OCI-M1 (cell line): ENCODE data around the gene NEK8.
"Not testable (repeated sequence)": the region's sequence is repeated elsewhere in the genome, so short reads cannot be mapped to it uniquely, and the experiment has no call there.

Experiments used
- DNase-seq: peaks from one replicate; lab custom pipeline; 2025; lab: John Stamatoyannopoulos, UW

NEK8 gene

DNA sequence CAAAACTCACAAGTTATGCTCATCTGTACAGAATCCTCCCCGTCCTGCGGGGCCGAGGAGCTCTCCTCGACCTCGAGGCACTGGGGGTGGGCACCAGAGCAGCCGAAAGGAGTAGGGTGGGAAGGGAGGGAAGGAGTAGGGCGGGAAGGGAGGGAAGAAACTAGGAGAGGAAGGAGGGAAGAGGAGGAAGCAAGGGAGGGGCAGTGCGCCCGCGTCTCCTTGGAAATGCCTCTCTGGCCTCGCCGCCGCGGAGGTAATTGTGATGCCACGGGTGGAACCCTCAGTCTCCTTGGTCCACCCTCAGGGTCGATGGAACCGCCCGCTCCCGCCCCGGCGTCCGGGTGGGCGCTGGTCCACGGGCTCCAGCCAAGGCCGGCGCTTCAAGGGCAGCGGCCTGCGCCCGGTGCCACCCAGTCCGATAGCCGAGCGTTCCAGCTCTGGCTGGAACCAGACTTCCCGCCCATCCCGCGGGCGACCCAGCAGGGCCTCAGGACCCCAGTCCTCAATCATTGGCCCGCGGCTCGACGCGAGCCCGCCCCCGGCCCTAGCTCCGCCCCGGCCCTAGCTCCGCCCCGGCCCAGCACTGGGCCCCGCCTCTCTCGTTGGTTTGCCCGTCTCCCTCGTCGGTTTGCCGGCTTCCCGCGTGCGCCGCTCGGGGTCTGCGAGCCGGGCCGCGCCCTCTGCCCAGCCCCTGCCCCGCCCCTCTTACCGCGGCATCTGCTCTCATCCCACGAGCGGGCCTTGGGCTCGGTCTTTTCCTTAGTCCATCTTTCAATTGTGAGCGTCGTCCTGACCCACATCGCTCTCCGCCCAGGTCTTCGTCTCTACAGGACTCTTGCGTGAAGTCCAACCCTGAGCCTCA lies 17.5 kb upstream of the NEK8 start:
- DNase-seq, result peak; percentile 99

DNA sequence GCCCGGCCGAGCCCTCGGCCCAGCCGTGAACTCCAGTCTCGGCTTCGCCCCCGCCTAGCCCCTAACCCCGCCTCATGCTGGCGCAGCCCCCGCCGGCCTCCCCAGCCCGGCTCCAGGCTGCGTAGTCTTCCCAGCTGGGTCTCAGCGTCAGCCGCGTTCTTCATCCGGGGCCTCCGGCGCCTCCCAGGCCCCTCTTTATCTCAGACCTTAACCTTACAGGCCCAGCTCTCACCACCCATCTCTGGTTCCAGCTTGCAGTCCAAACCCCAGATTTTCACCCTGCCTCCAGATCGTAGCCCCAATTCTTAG lies 16.9 kb upstream of the NEK8 start, which contains the start of gene PROCA1:
Gene PROCA1 (minus strand): TSS at position 166 of the 309 bp plus-strand sequence. CDS start 228 bp downstream, outside the sequence.
- DNase-seq, result peak; percentile 97

DNA sequence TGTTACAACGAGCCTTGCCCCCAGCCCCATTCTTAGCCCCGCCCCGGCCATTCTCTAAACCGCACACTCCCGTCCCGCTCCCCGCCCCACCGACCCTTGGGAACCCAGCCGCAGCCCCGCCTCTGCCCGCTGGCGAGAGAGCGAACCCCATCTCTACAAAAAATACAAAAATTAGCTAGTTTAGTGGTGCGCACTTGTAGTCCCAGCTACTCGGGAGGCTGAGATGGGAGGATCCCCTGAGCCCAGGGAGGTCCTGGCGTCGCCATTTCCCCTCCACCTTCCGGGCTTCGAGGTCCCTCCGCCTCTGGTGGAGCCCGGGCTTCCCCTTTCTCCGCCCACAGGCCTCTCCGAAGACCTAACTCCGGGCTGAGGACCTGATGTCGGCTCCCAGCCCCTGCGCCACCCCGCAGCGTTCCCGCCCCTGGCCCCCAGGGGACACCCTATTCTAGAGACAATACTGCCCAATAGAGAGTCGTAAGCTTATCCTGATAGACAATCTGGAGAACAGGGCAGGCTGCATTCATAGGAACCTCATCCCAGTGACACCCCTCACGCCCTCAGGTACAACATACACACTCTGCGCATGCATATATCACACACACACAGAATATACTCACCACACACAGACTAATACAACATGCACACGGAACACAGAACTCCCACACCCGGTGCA lies 16.4 kb upstream of the NEK8 start:
- peak; percentile 93 for DNase-seq

DNA sequence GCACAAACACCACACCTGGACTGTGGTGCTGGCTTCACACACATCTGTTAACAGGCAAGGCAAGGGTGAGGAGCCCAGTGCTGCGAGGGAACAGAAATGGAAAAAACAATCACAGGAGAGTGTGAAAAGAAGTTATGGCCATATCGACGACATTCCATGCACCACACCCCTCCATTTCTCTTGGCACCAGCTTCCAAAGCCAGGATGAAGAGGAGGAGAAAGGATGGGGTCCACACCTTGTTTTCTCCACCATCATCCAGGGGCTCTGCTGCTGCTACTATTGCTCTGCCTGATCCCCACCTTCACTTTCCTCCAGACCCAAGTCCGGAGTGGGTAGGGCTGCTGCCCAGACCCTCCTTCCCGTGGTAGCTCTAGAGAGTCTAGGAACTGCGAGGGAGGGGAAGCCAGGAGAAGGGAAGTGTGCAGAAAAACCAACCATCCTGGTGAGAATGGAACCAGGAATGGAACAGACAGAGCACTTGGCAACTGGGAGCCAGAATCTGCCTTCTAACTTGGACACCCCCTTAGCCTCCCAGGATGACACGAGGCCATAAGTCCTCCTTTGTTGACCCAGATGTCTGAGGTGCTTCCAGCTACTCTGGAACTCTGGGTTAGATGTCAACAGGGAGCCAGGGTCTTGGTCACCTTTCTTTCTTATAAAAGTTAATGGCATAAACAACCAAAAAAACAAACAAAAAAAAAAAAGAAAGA lies 15.7 kb upstream of the NEK8 start:
- no peak for DNase-seq

DNA sequence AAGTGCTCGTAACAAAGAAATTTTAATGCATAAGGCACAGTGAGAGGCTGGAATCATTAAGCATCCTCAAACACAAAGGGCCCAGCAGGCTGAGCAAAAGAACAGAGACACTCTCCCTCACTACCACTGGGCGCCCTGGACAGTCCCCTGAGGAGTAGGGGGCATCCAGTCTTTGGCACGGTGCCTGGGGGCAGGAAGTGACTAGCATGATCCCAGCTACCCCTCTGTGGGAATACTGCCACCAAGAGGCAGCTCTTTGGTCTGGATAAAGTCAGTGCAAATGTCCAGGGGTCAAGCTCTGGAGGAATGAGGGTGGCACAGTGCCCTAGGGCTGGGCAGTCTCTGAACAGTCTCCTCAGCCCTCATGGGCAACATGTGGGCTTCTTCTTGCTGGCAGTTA lies 14.3 kb upstream of the NEK8 start:
- no peak for DNase-seq

DNA sequence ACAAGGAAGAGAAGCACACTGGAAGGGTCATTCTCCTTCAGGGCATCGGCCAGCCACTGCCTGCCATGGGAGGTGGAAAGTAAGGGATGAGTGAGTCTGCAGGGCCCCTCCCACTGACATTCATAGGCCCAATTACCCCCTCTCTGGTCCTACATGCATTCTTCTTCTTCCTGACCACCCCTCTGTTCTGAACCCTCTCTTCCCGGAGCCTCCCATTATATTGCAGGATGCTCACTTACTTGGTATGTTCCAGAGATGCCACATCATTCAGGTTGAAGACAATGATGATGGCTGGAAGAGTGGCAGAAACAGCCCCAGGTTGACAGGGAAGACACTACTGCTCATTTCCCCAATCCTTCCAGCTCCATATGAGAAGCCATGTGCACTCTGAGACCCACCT lies 13.4 kb upstream of the NEK8 start:
- no peak for DNase-seq

DNA sequence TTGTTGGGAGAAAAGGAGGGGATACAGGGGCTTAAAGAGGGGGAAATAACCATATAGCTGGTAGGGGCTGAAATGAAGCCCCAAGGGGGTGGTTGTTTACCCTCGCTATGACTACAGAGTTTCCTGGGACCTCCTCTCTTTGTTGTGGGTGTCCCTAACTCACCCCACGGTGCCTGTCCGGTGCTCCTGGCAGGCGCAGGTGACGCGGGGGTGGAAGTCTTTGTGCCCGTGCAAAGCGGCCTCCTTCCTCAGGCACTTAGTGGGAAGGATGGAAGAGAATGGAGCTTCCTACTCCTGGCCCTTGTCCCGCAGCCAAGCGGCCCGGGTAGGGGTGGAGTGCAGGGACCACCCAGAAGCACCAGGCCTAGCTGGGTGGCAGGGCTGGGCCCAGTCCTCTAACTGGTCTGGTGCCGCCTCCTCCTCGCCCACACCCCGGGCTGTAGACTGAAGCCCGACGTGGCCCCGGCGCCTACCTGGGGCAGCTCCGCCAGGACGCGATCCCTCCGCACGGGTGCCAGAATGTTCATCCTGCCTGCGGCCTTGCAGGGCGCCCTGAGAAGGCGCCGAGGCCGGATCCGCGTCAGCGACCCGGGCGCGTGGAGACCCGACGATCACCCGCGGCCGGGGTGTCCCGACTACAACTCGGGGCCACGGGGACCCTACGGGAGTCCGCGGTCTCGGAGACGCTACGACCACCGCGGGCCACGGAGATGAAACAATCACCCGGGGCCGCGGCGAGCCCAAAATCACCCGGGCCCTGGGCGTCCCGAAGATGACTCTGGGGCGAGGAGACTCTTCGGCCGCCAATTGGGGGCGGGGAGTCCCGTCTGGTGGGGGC lies 11.6 kb upstream of the NEK8 start:
- no peak for DNase-seq

DNA sequence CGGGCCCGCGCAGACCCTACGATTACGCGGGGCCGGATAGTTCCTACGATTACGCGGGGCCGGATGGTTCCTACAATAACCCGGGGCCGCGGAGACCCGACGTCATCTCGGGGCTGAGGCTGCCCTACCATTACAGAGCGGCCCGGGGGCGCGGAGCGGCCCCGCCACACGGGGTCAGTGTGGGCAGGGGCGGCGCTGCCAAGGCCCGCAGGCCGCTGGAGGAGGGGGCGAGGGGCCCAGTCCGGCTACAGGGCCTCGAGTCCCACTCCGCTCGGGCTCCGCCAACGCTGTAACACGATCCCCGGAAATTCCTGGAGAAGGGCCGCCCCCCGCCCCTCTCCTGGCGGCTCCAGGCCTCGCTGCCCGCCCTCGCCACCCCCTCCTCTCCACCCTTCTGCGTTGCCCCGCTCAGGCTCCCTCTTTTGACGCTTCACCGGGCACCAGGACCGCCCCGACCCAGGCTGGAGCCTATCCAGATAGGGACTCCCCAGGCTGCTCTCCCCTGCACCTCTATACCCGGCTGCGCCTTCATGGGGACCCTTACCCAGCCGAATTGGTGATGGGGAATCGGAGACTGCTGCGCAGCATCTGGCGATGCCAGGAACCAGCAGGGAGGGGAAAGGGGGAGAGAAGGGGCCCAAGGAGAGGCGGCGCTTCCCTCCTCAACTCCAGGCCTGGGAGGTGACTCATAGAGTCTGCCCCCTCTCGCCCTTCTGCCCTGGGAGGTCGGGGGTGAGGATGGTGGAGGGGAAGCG lies 10.8 kb upstream of the NEK8 start, which contains the start of gene RAB34:
Gene RAB34 (minus strand): TSS at position 291 of the 755 bp plus-strand sequence. CDS start 602 bp downstream, outside the sequence.
- DNase-seq, result no peak

DNA sequence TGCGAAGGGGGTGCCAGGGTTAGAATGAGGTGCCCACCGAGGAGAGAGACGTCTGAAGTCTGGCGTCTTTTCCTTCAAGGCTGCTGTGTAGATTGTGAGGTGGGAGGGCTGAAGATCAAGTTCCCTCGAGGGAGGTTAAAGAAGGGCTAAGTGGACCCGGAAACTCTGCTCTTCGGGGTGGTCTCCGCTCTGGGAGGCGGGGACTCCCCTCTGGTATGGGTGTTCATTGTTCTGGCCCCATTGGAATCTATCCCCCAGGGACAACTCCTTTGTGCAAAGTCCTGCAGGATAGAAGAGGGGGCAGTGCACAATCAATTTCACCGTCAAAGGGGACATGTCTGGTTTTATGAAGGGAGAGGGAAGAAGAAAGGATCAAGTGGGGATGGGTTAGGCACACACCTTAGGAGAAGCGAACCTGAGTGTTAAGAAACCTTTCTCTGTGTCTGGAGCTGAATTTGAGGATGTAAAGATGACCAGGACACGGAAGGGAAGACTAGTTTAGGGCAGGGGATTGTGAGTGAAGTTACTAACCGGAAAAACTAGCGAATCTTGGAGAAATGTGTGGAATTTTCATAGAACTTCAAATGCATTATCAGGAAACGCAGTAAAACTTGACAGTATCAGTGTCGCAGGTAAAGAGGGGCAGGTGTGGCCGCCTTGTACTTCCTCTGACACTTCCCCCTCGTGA lies 10.1 kb upstream of the NEK8 start:
- no peak for DNase-seq

DNA sequence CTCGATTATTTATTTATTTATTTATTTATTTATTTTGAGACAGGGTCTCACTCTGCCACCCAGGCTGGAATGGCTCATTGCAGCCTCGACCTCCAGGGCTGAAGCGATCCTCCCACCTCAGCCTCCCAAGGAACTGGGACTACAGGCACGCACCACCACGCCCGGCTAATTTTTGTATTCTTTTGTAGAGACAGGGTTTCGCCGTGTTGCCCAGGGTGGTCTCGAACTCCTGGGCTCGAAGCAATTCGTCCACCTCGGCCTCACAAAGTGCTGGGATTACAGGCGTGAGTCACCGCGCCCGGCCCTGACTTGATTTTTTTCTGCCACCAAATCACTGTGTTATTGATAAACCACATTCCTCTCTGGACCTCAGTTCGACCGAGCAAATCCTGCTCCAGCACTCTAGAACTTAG lies 9.6 kb upstream of the NEK8 start:
- DNase-seq, result no peak

DNA sequence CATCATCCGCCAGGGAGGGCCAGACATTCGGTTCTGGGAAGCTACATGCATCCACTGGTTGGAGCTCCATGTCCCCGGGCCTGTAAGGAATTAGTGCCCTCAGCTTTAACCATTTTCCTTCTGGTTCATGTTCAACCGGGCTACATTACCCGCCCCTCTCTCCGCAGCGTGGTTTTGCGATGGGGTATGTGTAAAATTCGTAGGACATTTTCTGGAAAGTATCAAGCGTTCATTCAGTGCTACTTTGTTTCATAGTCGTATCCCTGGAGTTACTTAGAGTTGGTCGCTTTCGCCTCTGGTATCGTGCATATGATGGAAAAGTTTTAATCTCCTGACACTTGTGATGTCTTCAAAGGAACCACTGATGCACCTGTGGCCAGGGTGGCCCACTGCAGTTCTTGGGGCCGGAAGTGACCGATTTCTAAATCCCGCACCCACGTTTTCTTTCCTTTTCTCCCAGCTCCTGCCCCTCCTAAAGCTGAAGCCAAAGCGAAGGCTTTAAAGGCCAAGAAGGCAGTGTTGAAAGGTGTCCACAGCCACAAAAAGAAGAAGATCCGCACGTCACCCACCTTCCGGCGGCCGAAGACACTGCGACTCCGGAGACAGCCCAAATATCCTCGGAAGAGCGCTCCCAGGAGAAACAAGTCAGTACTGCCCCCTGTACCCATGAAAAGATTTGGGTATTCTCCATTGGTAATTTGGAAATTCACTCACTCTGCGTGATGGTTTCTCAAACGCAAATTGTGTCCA lies 8.2 kb upstream of the NEK8 start:
- peak; percentile 55 for DNase-seq

DNA sequence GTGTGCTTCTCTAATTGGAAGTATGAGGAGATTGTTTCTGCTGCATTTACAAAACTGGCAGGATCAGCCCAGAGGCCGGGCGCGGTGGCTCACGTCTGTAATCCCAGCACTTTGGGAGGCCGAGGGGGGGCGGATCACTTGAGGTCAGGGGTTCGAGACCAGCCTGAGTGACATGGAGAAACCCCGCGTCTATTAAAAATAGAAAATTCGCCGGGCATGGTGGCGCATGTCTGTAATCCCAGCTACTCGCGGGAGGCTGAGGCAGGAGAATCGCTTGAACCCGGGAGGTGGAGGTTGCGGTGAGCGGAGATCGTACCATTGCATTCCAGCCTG lies 7.6 kb upstream of the NEK8 start:
- DNase-seq, result not testable (repeated sequence)

DNA sequence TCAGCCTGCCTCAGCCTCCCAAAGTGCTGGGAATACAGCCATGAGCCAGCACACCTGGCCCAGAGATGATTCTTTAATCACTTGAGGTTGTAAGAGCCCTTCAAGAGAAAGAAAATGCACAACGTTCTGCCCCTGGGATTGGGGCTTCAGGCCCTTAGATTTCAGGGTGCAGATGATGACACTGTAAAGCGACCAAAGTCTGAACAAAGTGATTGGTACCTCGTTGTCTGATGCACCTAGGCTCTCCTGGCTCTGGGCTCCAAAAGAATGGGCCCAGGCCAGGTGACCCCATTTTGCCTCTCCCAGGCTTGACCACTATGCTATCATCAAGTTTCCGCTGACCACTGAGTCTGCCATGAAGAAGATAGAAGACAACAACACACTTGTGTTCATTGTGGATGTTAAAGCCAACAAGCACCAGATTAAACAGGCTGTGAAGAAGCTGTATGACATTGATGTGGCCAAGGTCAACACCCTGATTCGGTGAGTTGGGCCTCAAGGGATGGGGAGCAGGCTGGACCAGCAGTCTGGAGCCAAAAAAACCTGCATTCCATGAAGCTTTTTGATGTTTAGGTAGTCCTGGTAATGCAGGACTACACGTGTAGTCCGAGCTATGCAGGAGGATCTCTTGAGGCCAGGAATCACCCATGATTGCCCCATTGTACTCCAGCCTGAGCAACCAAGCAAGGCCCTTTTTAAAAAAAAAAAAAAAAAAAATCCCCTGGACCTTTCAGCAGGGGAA lies 6.0 kb upstream of the NEK8 start:
- DNase-seq, result no peak

DNA sequence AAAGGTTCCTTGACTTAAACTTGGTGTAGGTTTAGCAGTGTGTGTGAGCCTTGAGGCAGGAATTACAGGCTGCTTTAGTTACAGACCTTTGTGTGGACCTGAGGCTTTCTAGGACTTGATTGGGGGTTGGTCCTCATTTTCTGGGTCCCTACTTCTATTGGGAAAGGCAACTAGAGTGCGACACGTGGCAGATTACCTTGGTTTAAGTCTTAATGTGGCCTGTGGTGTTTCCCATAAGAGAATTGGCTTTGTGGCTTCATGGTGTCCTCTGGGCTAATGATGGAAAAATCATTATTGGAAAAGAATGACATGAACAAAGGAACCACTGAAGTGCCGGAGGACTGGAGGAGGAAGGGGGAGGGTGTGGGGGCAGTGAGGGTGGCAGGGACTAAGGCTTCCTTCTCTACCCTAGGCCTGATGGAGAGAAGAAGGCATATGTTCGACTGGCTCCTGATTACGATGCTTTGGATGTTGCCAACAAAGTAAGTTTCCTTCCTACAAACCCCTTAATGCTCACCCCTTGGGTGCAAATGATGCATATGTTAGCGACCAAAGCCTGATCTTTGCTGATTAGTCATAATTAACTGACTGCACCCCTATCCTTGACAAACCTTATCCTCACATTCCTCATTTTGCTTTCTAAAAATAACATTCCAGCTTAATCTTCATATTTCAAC lies 5.3 kb upstream of the NEK8 start:
- no peak for DNase-seq

DNA sequence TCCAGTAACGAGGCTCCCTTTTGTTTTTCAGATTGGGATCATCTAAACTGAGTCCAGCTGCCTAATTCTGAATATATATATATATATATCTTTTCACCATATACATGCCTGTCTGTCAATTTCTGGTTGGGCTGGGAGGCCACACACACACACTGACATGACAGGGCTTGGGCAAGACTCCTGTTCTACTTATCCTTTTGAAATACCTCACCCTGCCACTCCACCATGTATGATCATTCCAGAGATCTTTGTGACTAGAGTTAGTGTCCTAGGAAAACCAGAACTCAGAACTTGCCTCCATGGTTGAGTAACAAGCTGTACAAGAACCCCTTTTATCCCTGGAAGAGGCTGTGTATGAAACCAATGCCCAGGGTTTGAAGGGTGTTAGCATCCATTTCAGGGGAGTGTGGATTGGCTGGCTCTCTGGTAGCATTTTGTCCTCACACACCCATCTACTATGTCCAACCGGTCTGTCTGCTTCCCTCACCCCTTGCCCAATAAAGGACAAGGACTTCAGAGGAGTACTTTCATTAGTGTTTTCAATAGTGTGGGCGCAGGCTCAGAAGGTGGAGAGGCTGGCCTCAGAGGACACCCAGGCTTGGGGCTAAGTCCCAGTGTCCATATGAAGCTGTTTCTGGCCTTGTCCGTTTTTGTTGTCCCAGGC lies 4.6 kb upstream of the NEK8 start:
- not testable (repeated sequence) for DNase-seq

DNA sequence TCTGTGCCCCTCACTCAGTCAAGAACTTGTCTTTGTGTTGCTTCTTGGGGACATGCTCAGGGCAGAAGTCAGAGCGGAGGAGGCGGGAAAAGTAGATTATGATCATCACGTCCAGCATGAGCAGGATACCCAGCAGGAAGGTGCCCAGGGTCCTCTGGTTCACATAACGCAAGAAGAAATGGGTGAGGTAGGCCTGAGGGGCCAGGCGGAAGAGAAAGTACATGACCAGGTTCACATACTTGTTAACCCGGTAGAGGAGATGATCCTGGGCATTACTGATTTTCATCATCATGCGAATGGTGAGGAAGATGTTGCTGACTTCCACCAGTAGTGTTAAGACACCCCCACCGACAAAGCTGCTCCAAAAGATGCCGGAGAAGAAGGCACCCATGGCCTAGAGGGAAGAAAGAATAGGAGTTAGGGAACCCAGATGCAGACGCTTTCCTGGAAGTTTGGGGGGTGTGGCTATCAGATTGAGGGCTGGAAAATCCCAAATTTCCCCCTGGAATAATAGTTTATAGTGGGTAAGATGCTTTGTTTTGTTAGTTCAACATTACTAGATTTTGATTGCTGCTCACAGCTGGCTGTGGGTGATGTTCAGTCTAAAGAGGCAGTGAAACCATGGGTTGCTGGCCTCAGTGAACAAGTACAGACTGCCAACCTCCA lies 4.0 kb upstream of the NEK8 start:
- DNase-seq, result peak; percentile 68

DNA sequence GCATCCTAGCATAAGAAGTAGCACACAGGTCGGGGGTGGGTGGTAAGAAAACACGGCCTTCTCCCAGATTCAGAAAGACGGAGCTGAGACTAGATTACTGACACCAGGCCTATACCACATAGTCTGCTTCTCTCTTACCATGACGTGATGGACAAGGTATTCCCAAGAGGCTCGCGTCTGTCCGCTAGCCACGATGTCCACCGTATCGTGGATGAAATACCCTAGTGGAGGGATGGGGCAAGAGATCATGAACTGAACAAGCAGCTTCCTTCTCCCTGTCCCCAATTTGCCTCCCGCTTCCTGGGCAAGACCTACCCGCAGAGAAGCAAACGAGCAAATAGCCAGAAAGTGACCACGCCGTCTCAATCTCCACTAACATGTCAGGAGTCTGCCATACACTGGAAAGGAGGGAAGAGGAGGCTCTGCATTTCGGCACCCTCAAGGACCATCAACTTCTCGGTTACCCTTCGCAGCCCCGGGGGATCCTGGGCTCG lies 3.4 kb upstream of the NEK8 start:
- peak; percentile 87 for DNase-seq
